PC-9 (cell line): ENCODE measurements around the gene MLXIP.

Experiments
- EZH2 ChIP-seq: fragments of 200-600 bp; sonication (generic); IDR thresholded peaks from 2 replicates; pipeline ENCODE4 v1.8.0; 2017; ENCODE audit warnings: antibody characterized with exemption, low read depth
- TF ChIP-seq, protein P1 (sequence below): fragments of 200-600 bp; sonication (generic); conservative IDR thresholded peaks from 2 replicates; pipeline ENCODE4 v1.6.1; 2017; ENCODE audit warnings: mixed run types, antibody characterized with exemption, mild to moderate bottlenecking, moderate library complexity

DNA sequence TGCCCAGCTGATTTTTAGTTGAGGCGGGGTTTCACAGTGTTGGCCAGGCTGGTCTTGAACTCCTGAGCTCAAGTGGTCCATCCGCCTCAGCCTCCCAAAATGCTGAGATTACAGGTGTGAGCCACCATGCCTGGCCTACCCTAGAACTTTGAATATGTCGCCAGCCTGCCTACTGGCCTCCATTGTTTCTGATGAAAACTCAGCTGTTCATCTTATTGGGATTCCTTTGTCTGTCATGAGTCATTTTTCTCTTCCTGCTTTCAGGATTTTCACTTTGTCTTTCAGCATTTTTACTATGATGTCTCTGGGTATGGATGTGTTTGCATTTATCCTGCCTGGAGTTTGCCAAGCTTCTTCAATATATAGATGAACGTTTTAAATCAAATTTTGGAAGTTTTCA, 116.8 kb downstream of the MLXIP start:
- TF ChIP-seq, protein P1, sequence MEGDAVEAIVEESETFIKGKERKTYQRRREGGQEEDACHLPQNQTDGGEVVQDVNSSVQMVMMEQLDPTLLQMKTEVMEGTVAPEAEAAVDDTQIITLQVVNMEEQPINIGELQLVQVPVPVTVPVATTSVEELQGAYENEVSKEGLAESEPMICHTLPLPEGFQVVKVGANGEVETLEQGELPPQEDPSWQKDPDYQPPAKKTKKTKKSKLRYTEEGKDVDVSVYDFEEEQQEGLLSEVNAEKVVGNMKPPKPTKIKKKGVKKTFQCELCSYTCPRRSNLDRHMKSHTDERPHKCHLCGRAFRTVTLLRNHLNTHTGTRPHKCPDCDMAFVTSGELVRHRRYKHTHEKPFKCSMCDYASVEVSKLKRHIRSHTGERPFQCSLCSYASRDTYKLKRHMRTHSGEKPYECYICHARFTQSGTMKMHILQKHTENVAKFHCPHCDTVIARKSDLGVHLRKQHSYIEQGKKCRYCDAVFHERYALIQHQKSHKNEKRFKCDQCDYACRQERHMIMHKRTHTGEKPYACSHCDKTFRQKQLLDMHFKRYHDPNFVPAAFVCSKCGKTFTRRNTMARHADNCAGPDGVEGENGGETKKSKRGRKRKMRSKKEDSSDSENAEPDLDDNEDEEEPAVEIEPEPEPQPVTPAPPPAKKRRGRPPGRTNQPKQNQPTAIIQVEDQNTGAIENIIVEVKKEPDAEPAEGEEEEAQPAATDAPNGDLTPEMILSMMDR: no peak
- no peak for TF ChIP-seq EZH2
